Measurements from ENCODE around the gene BUB3. TPM values are rescaled to one million over a fixed set of nuclear protein-coding genes. Genes with fewer than 3 reads are reported as not detected.

BUB3 gene
- total RNA-seq, 1 experiment from 2014 or later, result 291 TPM

DNA sequence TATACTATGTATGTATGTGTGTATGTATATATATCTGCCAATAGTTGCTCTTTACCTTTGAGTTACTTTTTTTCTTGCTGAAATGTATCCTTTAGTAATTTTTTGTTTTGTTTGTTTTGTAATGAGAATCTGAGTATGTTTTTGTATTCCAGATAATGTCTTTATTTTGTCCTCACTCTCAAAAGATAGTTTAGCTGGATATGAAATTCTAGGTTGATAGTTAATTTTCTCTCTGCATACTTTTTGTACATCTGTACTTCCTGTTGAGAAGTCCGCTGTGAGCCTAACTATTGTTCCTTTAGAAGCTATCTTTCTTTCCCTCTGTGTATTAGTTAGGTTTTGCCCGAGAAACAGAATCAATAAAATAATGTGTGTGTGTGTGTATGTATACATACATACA is 29.5 kb downstream of the BUB3 start:
- H3F3A ChIP-seq (ENCODE audit: low read length, unreplicated experiment), result no peaks in the 10 kb centered on the region
- CTCF ChIA-PET, result no interaction called here
- ATAC-seq (no peak), DNase-seq (no peak)
- no peak overlapping the region for H3K9ac ChIP-seq (ENCODE audit: low read length)
- H3K27ac ChIP-seq (ENCODE audit: low read length), result no peak overlapping the region
- POLR2A ChIA-PET (ENCODE audit: unreplicated experiment), result no interaction called here
- no peaks in the 10 kb centered on the region for H3K27me3 ChIP-seq (ENCODE audit: low read length)
- no peak for TF ChIP-seq EZH2 (IDR thresholded peaks at IDR 0.05; ENCODE audit: low read length, unreplicated experiment)
- no peaks in the 10 kb centered on the region; the same call in 1 of the 2 replicates for H3K36me3 ChIP-seq (ENCODE audit: low read depth, low read length)
- no peak overlapping the region for H2AFZ ChIP-seq (ENCODE audit: low read length)
- H3K4me1 ChIP-seq (ENCODE audit: insufficient read depth, low read length), result peaks cover 10% of the 10 kb centered on the region; the same call in 1 of the 2 replicates
- no peaks in the 10 kb centered on the region for H3K9me2 ChIP-seq (replicated peaks; ENCODE audit: low read length)
- no peaks in the 10 kb centered on the region for H4K20me1 ChIP-seq (ENCODE audit: low read length)
- no peak overlapping the region for H3K4me2 ChIP-seq (ENCODE audit: low read length)
- no TSS peak for BruUV-seq (replicated peaks)
- no peaks in the 10 kb centered on the region for H3K9me3 ChIP-seq (ENCODE audit: low read length)
- intact Hi-C loops (cut with micrococcal nuclease), result no loop called here
- H3K79me2 ChIP-seq (ENCODE audit: low read length), result no peaks in the 10 kb centered on the region
- no peak overlapping the region for H3K4me3 ChIP-seq (ENCODE audit: low read length)

GRCh38 chr10:123187781-123188180 is 33.6 kb downstream of the BUB3 start:
- POLR2A ChIA-PET (ENCODE audit: unreplicated experiment), result no interaction called here
- no TSS peak for BruUV-seq (replicated peaks)

DNA sequence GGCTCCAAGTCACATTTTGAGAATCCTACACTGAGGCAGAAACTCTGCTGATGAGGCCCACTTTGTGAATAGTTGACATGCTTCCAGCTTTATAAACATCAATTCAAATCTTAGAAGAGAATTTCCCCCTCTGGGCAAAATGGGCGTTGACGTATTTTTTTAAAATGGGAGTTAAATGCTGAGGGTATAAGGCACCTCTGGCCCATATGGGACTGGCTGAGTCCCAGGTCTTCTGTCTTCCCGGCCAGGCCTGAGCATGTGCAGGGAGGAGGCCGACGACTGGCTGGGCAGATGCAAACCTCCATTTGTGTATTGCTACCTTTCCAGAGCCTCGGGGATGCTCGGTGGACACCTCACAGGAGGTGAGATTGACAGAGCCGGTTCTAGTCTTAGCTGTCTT is 37.7 kb downstream of the BUB3 start:
- ChIA-PET POLR2A (ENCODE audit: unreplicated experiment) (no interaction called here), CTCF (no interaction called here)
- Histone ChIP-seq H3K27ac (ENCODE audit: low read length) (no peak overlapping the region), H3K4me2 (ENCODE audit: low read length) (no peak overlapping the region), H4K20me1 (ENCODE audit: low read length) (no peaks in the 10 kb centered on the region), H3K4me3 (ENCODE audit: low read length) (no peak overlapping the region), H3K9ac (ENCODE audit: low read length) (no peak overlapping the region), H3K4me1 (ENCODE audit: insufficient read depth, low read length) (no peaks in the 10 kb centered on the region), H3K9me2 (replicated peaks; ENCODE audit: low read length) (no peaks in the 10 kb centered on the region), H2AFZ (ENCODE audit: low read length) (no peak overlapping the region), H3K79me2 (ENCODE audit: low read length) (no peaks in the 10 kb centered on the region), H3K36me3 (ENCODE audit: low read depth, low read length) (no peaks in the 10 kb centered on the region), H3K9me3 (ENCODE audit: low read length) (no peaks in the 10 kb centered on the region), H3K27me3 (ENCODE audit: low read length) (no peaks in the 10 kb centered on the region), H3F3A (ENCODE audit: low read length, unreplicated experiment) (no peaks in the 10 kb centered on the region)
- DNase-seq, result no peak
- intact Hi-C loops (cut with micrococcal nuclease), result no loop called here
- no peak for TF ChIP-seq EZH2 (IDR thresholded peaks at IDR 0.05; ENCODE audit: low read length, unreplicated experiment)
- TF ChIP-seq CTCF (conservative IDR thresholded peaks at IDR 0.05; ENCODE audit: low read depth, low read length), result no peak
- TF ChIP-seq EZH2phosphoT487 (IDR thresholded peaks at IDR 0.05; ENCODE audit: borderline replicate concordance, low read length), result no peak
- ATAC-seq, result no peak
- no TSS peak for BruUV-seq (replicated peaks)

More at GRCh38 chr10:123187781-123188180, 33.6 kb downstream of the BUB3 start:
- DNase-seq (no peak), ATAC-seq (no peak)
- no peak overlapping the region for H2AFZ ChIP-seq (ENCODE audit: low read length)
- no peak overlapping the region for H3K4me2 ChIP-seq (ENCODE audit: low read length)
- intact Hi-C loops (cut with micrococcal nuclease), result no loop called here
- no peaks in the 10 kb centered on the region for H3K9me3 ChIP-seq (ENCODE audit: low read length)
- H3K9me2 ChIP-seq (replicated peaks; ENCODE audit: low read length), result no peaks in the 10 kb centered on the region
- no peaks in the 10 kb centered on the region for H3K79me2 ChIP-seq (ENCODE audit: low read length)
- H4K20me1 ChIP-seq (ENCODE audit: low read length), result no peaks in the 10 kb centered on the region
- no peaks in the 10 kb centered on the region for H3K4me1 ChIP-seq (ENCODE audit: insufficient read depth, low read length)
- no peak overlapping the region for H3K9ac ChIP-seq (ENCODE audit: low read length)
- no peaks in the 10 kb centered on the region for H3F3A ChIP-seq (ENCODE audit: low read length, unreplicated experiment)
- H3K4me3 ChIP-seq (ENCODE audit: low read length), result no peak overlapping the region
- H3K27me3 ChIP-seq (ENCODE audit: low read length), result no peaks in the 10 kb centered on the region
- H3K27ac ChIP-seq (ENCODE audit: low read length), result no peak overlapping the region
- no peak for TF ChIP-seq EZH2phosphoT487 (IDR thresholded peaks at IDR 0.05; ENCODE audit: borderline replicate concordance, low read length)
- no peak for TF ChIP-seq EZH2 (IDR thresholded peaks at IDR 0.05; ENCODE audit: low read length, unreplicated experiment)
- TF ChIP-seq CTCF (conservative IDR thresholded peaks at IDR 0.05; ENCODE audit: low read depth, low read length), result no peak
- CTCF ChIA-PET, result no interaction called here
- H3K36me3 ChIP-seq (ENCODE audit: low read depth, low read length), result no peaks in the 10 kb centered on the region; the same call in 1 of the 2 replicates
